Endothelial cell of umbilical vein (primary cell): ENCODE data around the gene SENP8. TPM values are rescaled to one million over a fixed set of nuclear protein-coding genes. Genes with fewer than 3 reads are reported as not detected.

Experiments used
- BruUV-seq: library from RNA; stranded (reverse); fragments of 400-500 nt; replicated peaks from 2 replicates; lab custom pipeline; 2021; lab: Mats Ljungman, UMichigan
- CTCF ChIA-PET: fragments of 300-600, 350-600 bp; sonication (Branson Sonifier 250); formaldehyde crosslinking; loops from one replicate; lab custom pipeline; 2021; ENCODE audit warnings: antibody characterized with exemption, inconsistent platforms; lab: Charles Lee
- POLR2A ChIA-PET: fragments of 300-600, 350-600 bp; sonication (Branson Sonifier 250); formaldehyde crosslinking; loops from one replicate; lab custom pipeline; 2021; ENCODE audit warnings: antibody characterized with exemption, inconsistent platforms; lab: Charles Lee
- DNase-seq: peaks from one replicate; pipeline ENCODE4 v3.0.0-alpha.2; 2011; ENCODE audit warnings: low read depth, low spot score
- FAIRE-seq: peaks from 2 replicates; lab custom pipeline; 2011; peaks lifted over from hg19 to GRCh38; lab: Jason Lieb, UNC
- H2AFZ ChIP-seq: 2 replicates; pipeline ENCODE4 v1.6.0; 2012; ENCODE audit warnings: low read depth, low read length, control low read depth, inconsistent platforms
- H3K27ac ChIP-seq: 2 replicates; pipeline ENCODE4 v1.5.1; 2011; ENCODE audit warnings: low read depth, mild to moderate bottlenecking, control low read depth, low read length, moderate library complexity; ENCODE audit not compliant: insufficient read depth
- H3K27me3 ChIP-seq, 2 experiments: 2 replicates each; pipeline versions ENCODE4 v1.6.0 to v1.6.1; 2011; ENCODE audit warnings: low read length in 2 of 2, mixed read lengths in 1 of 2; ENCODE audit not compliant: control insufficient read depth in 2 of 2, insufficient read depth in 2 of 2
- H3K36me3 ChIP-seq, 2 experiments: 2 replicates in 1 of 2; 3 replicates in 1 of 2; pipeline ENCODE4 v1.5.1; 2011; ENCODE audit warnings: low read length in 2 of 2, mild to moderate bottlenecking in 1 of 2, moderate library complexity in 1 of 2; ENCODE audit not compliant: control insufficient read depth in 2 of 2, insufficient read depth in 2 of 2; ENCODE audit errors: extremely low read depth in 1 of 2
- H3K4me1 ChIP-seq: 3 replicates; pipeline ENCODE4 v1.5.1; 2011; ENCODE audit warnings: mild to moderate bottlenecking, low read length; ENCODE audit not compliant: control insufficient read depth, insufficient read depth; ENCODE audit errors: extremely low read depth
- H3K4me2 ChIP-seq: 2 replicates; pipeline ENCODE4 v1.6.1; 2011; ENCODE audit warnings: low read length, control low read depth, mixed read lengths; ENCODE audit not compliant: insufficient read depth
- H3K4me3 ChIP-seq, 3 experiments: fragments of 200-600 bp in 1 of 3; sonication (generic), shearing (Covaris generic) in 1 of 3; replicated peaks in 1 of 3; 2 replicates each; pipeline ENCODE4 v1.5.1; 2011 to 2016; ENCODE audit warnings: control low read depth in 3 of 3, low read length in 3 of 3, mild to moderate bottlenecking in 2 of 3, inconsistent platforms in 1 of 3, low read depth in 1 of 3, moderate library complexity in 1 of 3; ENCODE audit not compliant: insufficient read depth in 1 of 3
- H3K79me2 ChIP-seq: 2 replicates; pipeline ENCODE4 v1.6.0; 2012; ENCODE audit warnings: low read length, inconsistent platforms; ENCODE audit not compliant: control insufficient read depth, insufficient read depth
- H3K9ac ChIP-seq: replicated peaks from 2 replicates; pipeline ENCODE3; 2011; ENCODE audit warnings: low read length, control low read depth; ENCODE audit not compliant: insufficient read depth; ENCODE audit errors: extremely low read depth
- H3K9me1 ChIP-seq: replicated peaks from 3 replicates; pipeline ENCODE4 v1.6.0; 2011; ENCODE audit warnings: mild to moderate bottlenecking, low read length; ENCODE audit not compliant: control insufficient read depth, insufficient read depth; ENCODE audit errors: extremely low read depth
- H3K9me3 ChIP-seq: replicated peaks from 2 replicates; pipeline ENCODE4 v1.5.1; 2012; ENCODE audit warnings: low read length, inconsistent platforms; ENCODE audit not compliant: control insufficient read depth, insufficient read depth
- H4K20me1 ChIP-seq: replicated peaks from 2 replicates; pipeline ENCODE3; 2011; ENCODE audit warnings: mild to moderate bottlenecking, low read length; ENCODE audit not compliant: control insufficient read depth, insufficient read depth; ENCODE audit errors: extremely low read depth
- EZH2 ChIP-seq: IDR thresholded peaks from 2 replicates; pipeline ENCODE4 v1.6.1; 2012; ENCODE audit warnings: borderline replicate concordance, low read depth, mild to moderate bottlenecking, moderate library complexity, low read length, inconsistent platforms; ENCODE audit not compliant: severe bottlenecking
- FOS ChIP-seq: IDR thresholded peaks from 2 replicates; pipeline ENCODE4 v1.6.1; 2011; ENCODE audit warnings: mild to moderate bottlenecking, low read length, moderate library complexity, borderline replicate concordance; ENCODE audit not compliant: insufficient read depth
- GATA2 ChIP-seq: IDR thresholded peaks from 2 replicates; pipeline ENCODE4 v1.7.0; 2011; ENCODE audit warnings: low read depth, mild to moderate bottlenecking, moderate library complexity, mixed read lengths, low read length; ENCODE audit not compliant: insufficient read length, insufficient read depth
- JUN ChIP-seq: IDR thresholded peaks from 2 replicates; pipeline ENCODE4 v1.6.1; 2011; ENCODE audit warnings: borderline replicate concordance, low read depth; ENCODE audit not compliant: insufficient read length, insufficient read depth
- MAX ChIP-seq: IDR thresholded peaks from 2 replicates; pipeline ENCODE4 v1.6.1; 2011; ENCODE audit not compliant: insufficient read depth, insufficient read length
- MYC ChIP-seq: IDR thresholded peaks from one replicate; pipeline ENCODE4 v1.6.1; 2011; ENCODE audit warnings: mild to moderate bottlenecking, low read depth, low read length
- POLR2A ChIP-seq: IDR thresholded peaks from 2 replicates; pipeline ENCODE4 v1.6.1; 2012; ENCODE audit warnings: low read depth, mild to moderate bottlenecking, control low read depth, low read length
- POLR2AphosphoS5 ChIP-seq: IDR thresholded peaks from 2 replicates; pipeline ENCODE4 v1.6.1; 2012; ENCODE audit warnings: low read depth, mild to moderate bottlenecking, control low read depth, low read length, moderate library complexity; ENCODE audit not compliant: insufficient read depth
- dilution Hi-C: fragments of 300-500 bp; cut with MboI; formaldehyde crosslinking; loops from one replicate; pipeline ENCODE4 v1.15.0; 2019; ENCODE audit warnings: low sequenced_read_pairs; ENCODE audit not compliant: extremely low pct_ligation_motif_present
- intact Hi-C: fragments of 100-400 bp; cut with micrococcal nuclease; formaldehyde crosslinking; loops from one replicate; pipeline ENCODE4 v1.10.0; 2022
- polyA plus RNA-seq, 4 experiments: library from polyadenylated mRNA; depleted of rRNA in 3 of 4; stranded (reverse) in 3 of 4; unstranded in 1 of 4; fragments of >200 nt; gene quantifications; 2 replicates each; pipeline versions ENCODE4 v1.2.1 to v1.2.3, GENCODE V29; 2011 to 2012; ENCODE audit warnings: missing spikeins in 1 of 4
- total RNA-seq: library from RNA; stranded (reverse); gene quantifications from 2 replicates; pipeline ENCODE4 v1.2.3, GENCODE V29; 2021
- TF ChIP-seq, protein P1 (sequence below), 2 donors: IDR thresholded peaks; 1 replicate in 1 of 2; 2 replicates in 1 of 2; pipeline ENCODE4 v1.5.1; 2011; ENCODE audit warnings: low read length in 2 of 2, mild to moderate bottlenecking in 2 of 2, moderate library complexity in 2 of 2, control low read depth in 1 of 2, inconsistent platforms in 1 of 2, low read depth in 1 of 2; ENCODE audit not compliant: insufficient read depth in 1 of 2; ENCODE audit errors: extremely low read depth in 1 of 2

Gene SENP8
- total and polyA plus RNA-seq, 2 donors (not counting 3 experiments of a cell fraction or from before 2014, with no cell fraction given) = 0.91 to 1.3 TPM

DNA sequence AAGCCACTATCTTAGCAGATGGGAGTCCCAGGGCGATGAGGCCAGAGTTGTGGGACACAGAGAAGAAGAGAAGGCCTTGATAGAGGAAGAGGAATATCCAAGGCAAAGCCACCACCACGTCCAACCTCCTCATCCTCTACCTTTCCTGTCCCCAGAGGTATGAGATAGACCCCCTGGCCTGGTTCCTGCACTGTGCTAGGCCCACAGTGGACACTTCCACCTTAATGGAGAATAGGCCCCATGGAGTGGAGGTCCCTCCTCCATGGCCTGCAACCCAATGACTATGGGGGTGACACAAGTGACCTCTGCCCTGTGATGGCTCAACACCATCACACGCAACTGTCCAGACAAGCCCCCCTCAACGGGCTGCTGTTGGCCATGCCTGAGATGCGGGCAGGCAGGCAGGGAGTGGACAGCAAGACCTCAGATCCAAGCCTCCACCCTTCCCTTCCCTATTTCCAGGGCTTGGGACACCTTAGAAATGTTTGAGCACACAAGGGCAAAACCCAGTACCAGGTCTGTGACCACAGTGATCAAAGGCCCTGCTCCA is 42.6 kb downstream of the SENP8 start:
- H2AFZ ChIP-seq = no peak overlapping the region
- ChIA-PET POLR2A (no interaction called here), CTCF (no interaction called here)
- H3K27me3 ChIP-seq = peaks cover 0 to 3% of the 10 kb centered on the region in 2 experiments
- no peaks in the 10 kb centered on the region for H3K36me3 ChIP-seq
- no TSS peak for BruUV-seq
- no peak overlapping the region for H3K4me3 ChIP-seq
- DNase-seq = no peak
- no peak overlapping the region for H3K27ac ChIP-seq
- no peak overlapping the region for H3K9ac ChIP-seq
- TF ChIP-seq, protein P1, sequence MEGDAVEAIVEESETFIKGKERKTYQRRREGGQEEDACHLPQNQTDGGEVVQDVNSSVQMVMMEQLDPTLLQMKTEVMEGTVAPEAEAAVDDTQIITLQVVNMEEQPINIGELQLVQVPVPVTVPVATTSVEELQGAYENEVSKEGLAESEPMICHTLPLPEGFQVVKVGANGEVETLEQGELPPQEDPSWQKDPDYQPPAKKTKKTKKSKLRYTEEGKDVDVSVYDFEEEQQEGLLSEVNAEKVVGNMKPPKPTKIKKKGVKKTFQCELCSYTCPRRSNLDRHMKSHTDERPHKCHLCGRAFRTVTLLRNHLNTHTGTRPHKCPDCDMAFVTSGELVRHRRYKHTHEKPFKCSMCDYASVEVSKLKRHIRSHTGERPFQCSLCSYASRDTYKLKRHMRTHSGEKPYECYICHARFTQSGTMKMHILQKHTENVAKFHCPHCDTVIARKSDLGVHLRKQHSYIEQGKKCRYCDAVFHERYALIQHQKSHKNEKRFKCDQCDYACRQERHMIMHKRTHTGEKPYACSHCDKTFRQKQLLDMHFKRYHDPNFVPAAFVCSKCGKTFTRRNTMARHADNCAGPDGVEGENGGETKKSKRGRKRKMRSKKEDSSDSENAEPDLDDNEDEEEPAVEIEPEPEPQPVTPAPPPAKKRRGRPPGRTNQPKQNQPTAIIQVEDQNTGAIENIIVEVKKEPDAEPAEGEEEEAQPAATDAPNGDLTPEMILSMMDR (IDR thresholded peaks at IDR 0.05; ENCODE audit: extremely low read depth in 1 of 2, insufficient read depth in 1 of 2, low read depth in 1 of 2, low read length in 2 of 2) = no peak
- TF ChIP-seq EZH2 (no peak), POLR2A (no peak), POLR2AphosphoS5 (no peak), GATA2 (no peak), JUN (no peak), MYC (no peak), FOS (no peak), MAX (no peak)
- no peak for FAIRE-seq
- no peak overlapping the region for H3K4me2 ChIP-seq
- peaks cover 2% of the 10 kb centered on the region for H3K4me1 ChIP-seq
- H3K79me2 ChIP-seq = no peaks in the 10 kb centered on the region
- H4K20me1 ChIP-seq = no peaks in the 10 kb centered on the region
- dilution Hi-C loops (no loop called here), intact Hi-C loops (no loop called here)
- no peaks in the 10 kb centered on the region for H3K9me3 ChIP-seq
- no peaks in the 10 kb centered on the region for H3K9me1 ChIP-seq
